Chondrocyte (in vitro differentiated cells): ENCODE results near the gene PRSS56. TPM values are rescaled to one million over a fixed set of nuclear protein-coding genes. Genes with fewer than 3 reads are reported as not detected.

ENCODE experiments used
- DNase-seq: peaks from one replicate; pipeline ENCODE4 v3.0.0; 2021; ENCODE audit warnings: mixed read lengths, low spot score
- H3K27ac Mint-ChIP-seq: one replicate; pipeline ENCODE4 v1.8.0; 2021; ENCODE audit warnings: mild to moderate bottlenecking, moderate library complexity, mixed read lengths; ENCODE audit not compliant: unreplicated experiment
- H3K27me3 Mint-ChIP-seq: 2 replicates; pipeline ENCODE4 v1.8.0; 2021; ENCODE audit warnings: low read depth, mixed read lengths
- H3K36me3 Mint-ChIP-seq: 2 replicates; pipeline ENCODE4 v1.8.0; 2021; ENCODE audit warnings: low read depth, mixed read lengths
- H3K4me1 Mint-ChIP-seq: 2 replicates; pipeline ENCODE4 v1.8.0; 2021; ENCODE audit warnings: low read depth, mild to moderate bottlenecking, mixed read lengths
- H3K4me3 Mint-ChIP-seq: one replicate; pipeline ENCODE4 v1.8.0; 2021; ENCODE audit warnings: mild to moderate bottlenecking, moderate library complexity, mixed read lengths; ENCODE audit not compliant: unreplicated experiment
- H3K9me3 Mint-ChIP-seq: 2 replicates; pipeline ENCODE4 v1.8.0; 2021; ENCODE audit warnings: low read depth, mixed read lengths
- CTCF ChIP-seq: fragments of 200-600 bp; sonication (generic); IDR thresholded peaks from 2 replicates; pipeline ENCODE4 v1.5.0; 2021; ENCODE audit warnings: antibody characterized with exemption, mild to moderate bottlenecking, moderate library complexity
- total RNA-seq: library from RNA; stranded (reverse); gene quantifications from 3 replicates; pipeline ENCODE4 v1.2.1, GENCODE V29; 2021

PRSS56 gene
- total RNA-seq, 1 donor from 2014 or later = not detected

- no peak overlapping the region for H3K4me3 Mint-ChIP-seq
- H3K27me3 Mint-ChIP-seq = peaks cover 51% of the 10 kb centered on the region
Observed at GRCh38 chr2:232485348-232485756, 34.8 kb upstream of the PRSS56 start.

GRCh38 chr2:232485757-232486557 lies 34.2 kb upstream of the PRSS56 start:
- Mint-ChIP-seq H3K4me1 (peaks cover 7% of the 10 kb centered on the region), H3K27me3 (peaks cover 49% of the 10 kb centered on the region), H3K4me3 (no peak overlapping the region), H3K36me3 (no peaks in the 10 kb centered on the region), H3K27ac (no peak overlapping the region), H3K9me3 (no peaks in the 10 kb centered on the region)
- no peak for TF ChIP-seq CTCF
- DNase-seq = peak; percentile 72

More at GRCh38 chr2:232485348-232485756, 34.8 kb upstream of the PRSS56 start:
- H3K36me3 Mint-ChIP-seq = no peaks in the 10 kb centered on the region
- no peaks in the 10 kb centered on the region for H3K9me3 Mint-ChIP-seq
- peaks cover 7% of the 10 kb centered on the region for H3K4me1 Mint-ChIP-seq
- DNase-seq = no peak
- no peak for TF ChIP-seq CTCF
- H3K27ac Mint-ChIP-seq = no peak overlapping the region

GRCh38 chr2:232486558-232487384 lies 33.4 kb upstream of the PRSS56 start:
- Mint-ChIP-seq H3K36me3 (no peaks in the 10 kb centered on the region), H3K27ac (no peak overlapping the region), H3K9me3 (no peaks in the 10 kb centered on the region), H3K27me3 (peaks cover 45% of the 10 kb centered on the region), H3K4me1 (peaks cover 7% of the 10 kb centered on the region), H3K4me3 (peak overlapping the region; percentile 44)
- DNase-seq = peak; percentile 78
- TF ChIP-seq CTCF = no peak

- TF ChIP-seq CTCF = no peak
- DNase-seq = peak; percentile 83
- peak within 1 kb of the TSS; percentile 44 for H3K4me3 Mint-ChIP-seq
- peaks cover 40% of the 10 kb centered on the region for H3K27me3 Mint-ChIP-seq
- peaks cover 7% of the 10 kb centered on the region for H3K4me1 Mint-ChIP-seq
- H3K36me3 Mint-ChIP-seq = no peaks in the 10 kb centered on the region
- H3K27ac Mint-ChIP-seq = no peak within 1 kb of the TSS
- H3K9me3 Mint-ChIP-seq = no peaks in the 10 kb centered on the region
Observed at GRCh38 chr2:232487385-232488096, 32.6 kb upstream of the PRSS56 start, which contains the start of gene ECEL1. ECEL1 (minus strand) TSS chr2:232487834; CDS start chr2:232486653, 1,181 bp downstream.
